ENCODE data around the gene KIF5A.
"Not testable (repeated sequence)": the region's sequence is repeated elsewhere in the genome, so short reads cannot be mapped to it uniquely, and the experiment has no call there.

Gene KIF5A

GRCh38 chr12:57609781-57610553, 60.1 kb downstream of the KIF5A start:
- no peak for DNase-seq

- no peak for DNase-seq
These were observed 60.8 kb downstream of the KIF5A start for GRCh38 chr12:57610554-57611107.

- no peak for DNase-seq
These were observed 61.4 kb downstream of the KIF5A start, which contains the start of gene ARHGEF25 for GRCh38 chr12:57611108-57611826. Gene ARHGEF25, plus strand, starts transcription at chr12:57611435. Its CDS starts 460 bp downstream, at chr12:57611895.

GRCh38 chr12:57611827-57612710, 62.2 kb downstream of the KIF5A start:
- no peak for DNase-seq

GRCh38 chr12:57612711-57613426, 63.0 kb downstream of the KIF5A start:
- no peak for DNase-seq

- no peak for DNase-seq
These were observed 63.7 kb downstream of the KIF5A start for GRCh38 chr12:57613427-57614109.

- no peak for DNase-seq
These were observed 64.5 kb downstream of the KIF5A start for GRCh38 chr12:57614178-57614947.

- DNase-seq, result no peak
These were observed 65.2 kb downstream of the KIF5A start for GRCh38 chr12:57614948-57615500.

GRCh38 chr12:57615637-57616036, 65.8 kb downstream of the KIF5A start:
- no peak for DNase-seq

GRCh38 chr12:57616383-57617101, 66.7 kb downstream of the KIF5A start:
- DNase-seq, result no peak

GRCh38 chr12:57617942-57618341, 68.1 kb downstream of the KIF5A start:
- DNase-seq, result no peak

- DNase-seq, result not testable (repeated sequence)
These were observed 68.6 kb downstream of the KIF5A start for GRCh38 chr12:57618431-57618830.

GRCh38 chr12:57618966-57619433, 69.2 kb downstream of the KIF5A start:
- DNase-seq, result no peak

GRCh38 chr12:57619434-57620244, 69.8 kb downstream of the KIF5A start:
- DNase-seq, result no peak

- DNase-seq, result no peak
These were observed 70.5 kb downstream of the KIF5A start for GRCh38 chr12:57620245-57620935.

GRCh38 chr12:57620936-57621496, 71.2 kb downstream of the KIF5A start:
- no peak for DNase-seq

- DNase-seq, result peak; percentile 43
These were observed 71.9 kb downstream of the KIF5A start for GRCh38 chr12:57621497-57622292.
